Coronary artery (tissue), 2 donors: ENCODE data around the gene CFAP43.

Experiments
- DNase-seq: peaks from one replicate; pipeline ENCODE4 v3.0.0-alpha.2; 2017; ENCODE audit warnings: low spot score
- H3K27ac ChIP-seq, 2 donors: fragments of 200-600 bp; sonication (generic); one replicate each; pipeline ENCODE4 v1.5.1; 2016 to 2019
- H3K4me3 ChIP-seq: fragments of 200-600 bp; sonication (generic); 2 replicates; pipeline ENCODE4 v1.5.1; 2016; ENCODE audit warnings: mild to moderate bottlenecking, moderate library complexity
- TF ChIP-seq, protein P1 (sequence below): fragments of 200-600 bp; sonication (generic); IDR thresholded peaks from one replicate; pipeline ENCODE4 v1.5.1; 2019; ENCODE audit warnings: antibody characterized with exemption

The CFAP43 gene

DNA sequence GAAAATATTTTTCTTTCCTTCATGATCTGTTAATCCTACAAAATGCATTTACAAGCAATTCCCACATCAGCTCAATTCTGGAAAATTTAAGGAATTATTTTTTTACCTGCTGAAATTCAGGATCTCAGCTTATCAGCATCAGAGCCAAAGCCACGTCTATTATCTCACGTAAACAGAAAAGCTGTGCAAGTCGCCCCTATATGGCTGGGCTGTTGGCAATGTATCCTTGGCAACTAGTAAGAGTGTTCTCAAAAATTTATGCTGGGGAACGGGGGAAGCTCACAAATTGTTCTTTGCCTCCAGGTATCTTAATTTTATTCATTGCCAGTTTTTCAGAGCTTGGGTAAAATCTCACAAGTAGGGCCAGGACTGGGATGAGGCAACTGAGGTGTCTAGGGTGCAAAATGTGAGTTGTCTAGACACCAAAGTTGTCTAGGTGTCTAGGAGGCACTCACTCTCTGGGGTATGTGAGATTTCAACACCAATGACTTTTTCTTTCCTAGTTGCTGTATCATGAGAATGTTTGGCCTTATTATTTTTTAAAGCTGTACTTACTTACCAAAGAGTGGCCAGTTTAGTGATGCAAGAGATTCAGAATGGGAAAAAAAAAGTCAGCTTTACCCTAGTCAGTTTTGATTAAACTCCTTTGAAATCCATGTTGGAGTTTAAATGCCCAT lies 41.9 kb upstream of the CFAP43 start:
- no peak for DNase-seq
- TF ChIP-seq, protein P1, sequence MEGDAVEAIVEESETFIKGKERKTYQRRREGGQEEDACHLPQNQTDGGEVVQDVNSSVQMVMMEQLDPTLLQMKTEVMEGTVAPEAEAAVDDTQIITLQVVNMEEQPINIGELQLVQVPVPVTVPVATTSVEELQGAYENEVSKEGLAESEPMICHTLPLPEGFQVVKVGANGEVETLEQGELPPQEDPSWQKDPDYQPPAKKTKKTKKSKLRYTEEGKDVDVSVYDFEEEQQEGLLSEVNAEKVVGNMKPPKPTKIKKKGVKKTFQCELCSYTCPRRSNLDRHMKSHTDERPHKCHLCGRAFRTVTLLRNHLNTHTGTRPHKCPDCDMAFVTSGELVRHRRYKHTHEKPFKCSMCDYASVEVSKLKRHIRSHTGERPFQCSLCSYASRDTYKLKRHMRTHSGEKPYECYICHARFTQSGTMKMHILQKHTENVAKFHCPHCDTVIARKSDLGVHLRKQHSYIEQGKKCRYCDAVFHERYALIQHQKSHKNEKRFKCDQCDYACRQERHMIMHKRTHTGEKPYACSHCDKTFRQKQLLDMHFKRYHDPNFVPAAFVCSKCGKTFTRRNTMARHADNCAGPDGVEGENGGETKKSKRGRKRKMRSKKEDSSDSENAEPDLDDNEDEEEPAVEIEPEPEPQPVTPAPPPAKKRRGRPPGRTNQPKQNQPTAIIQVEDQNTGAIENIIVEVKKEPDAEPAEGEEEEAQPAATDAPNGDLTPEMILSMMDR, result no peak
- H3K27ac ChIP-seq, result no peak overlapping the region
- no peak overlapping the region for H3K4me3 ChIP-seq

DNA sequence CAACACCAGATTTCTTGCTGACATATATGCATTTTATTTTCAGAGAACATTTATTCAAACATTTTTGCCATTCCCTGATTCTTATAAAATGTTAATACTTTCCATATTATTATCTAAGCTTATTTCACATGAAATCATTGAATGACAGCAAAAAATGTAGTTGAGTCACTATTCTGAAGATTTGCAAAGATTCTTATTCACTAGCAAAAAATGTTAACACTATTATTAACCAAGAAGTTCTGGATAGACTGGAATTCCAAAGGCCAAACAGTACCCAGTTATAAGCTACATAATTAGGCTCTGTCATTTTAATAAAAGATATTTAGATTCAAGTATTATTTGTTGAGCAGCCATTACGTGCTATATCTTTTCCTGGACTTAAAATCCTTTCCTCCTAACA lies 41.1 kb upstream of the CFAP43 start:
- Histone ChIP-seq H3K4me3 (no peak overlapping the region), H3K27ac (no peak overlapping the region)
- no peak for DNase-seq
- TF ChIP-seq, protein P1, result no peak

DNA sequence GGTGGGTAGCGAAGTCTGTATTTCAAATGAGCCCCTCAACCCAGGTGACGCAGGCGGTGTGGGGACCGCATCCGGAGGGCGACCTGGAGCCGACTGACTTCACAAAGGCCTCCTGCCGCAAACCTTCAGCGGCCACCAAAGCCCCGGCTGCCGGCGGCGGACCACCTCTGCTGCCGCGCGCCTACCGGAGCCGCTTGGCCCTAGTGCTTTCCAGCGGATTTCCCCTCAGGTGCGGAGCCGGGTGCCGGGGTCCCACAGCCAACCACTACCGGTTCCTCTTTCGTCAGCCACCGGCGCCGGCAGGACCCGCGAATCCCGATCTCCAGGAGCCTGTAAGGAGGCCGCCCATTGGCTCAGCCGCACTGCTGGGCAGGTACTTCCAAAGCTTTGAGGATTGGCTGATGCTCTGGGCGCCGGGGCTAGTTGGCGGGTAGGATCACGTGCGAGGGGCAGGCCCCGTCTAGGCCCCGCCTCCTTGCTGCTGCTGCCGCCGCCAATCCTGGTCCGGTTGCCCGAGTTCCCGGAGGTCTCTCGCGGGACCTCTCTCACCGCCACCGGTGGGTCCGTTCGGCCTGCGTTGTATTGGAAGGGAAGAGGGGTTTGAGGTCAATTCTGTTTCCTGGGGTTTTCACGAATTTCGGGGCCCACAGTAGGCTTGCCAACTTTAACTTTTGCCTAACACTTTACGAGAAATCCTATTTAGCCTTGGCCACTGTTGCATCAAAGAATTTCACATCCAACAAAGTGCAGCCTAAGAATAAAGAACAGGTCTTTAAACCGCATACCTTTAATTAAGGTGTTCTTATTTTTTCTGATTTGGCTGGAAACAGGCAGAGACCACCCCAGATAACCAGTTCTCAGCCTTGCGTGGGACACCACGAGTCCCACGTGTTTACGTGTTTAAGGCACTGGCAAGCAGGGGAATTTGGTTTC lies 36.8 kb upstream of the CFAP43 start, which contains the start of gene GSTO2:
GSTO2 (plus strand) TSS at position 472 of the 933 bp plus-strand sequence. CDS start 5,732 bp downstream, outside the sequence.
- TF ChIP-seq, protein P1, result no peak
- Histone ChIP-seq H3K4me3 (peak within 1 kb of the TSS; percentile 99), H3K27ac (peak within 1 kb of the TSS; percentile 58 to 97)
- peak; percentile 100 for DNase-seq

DNA sequence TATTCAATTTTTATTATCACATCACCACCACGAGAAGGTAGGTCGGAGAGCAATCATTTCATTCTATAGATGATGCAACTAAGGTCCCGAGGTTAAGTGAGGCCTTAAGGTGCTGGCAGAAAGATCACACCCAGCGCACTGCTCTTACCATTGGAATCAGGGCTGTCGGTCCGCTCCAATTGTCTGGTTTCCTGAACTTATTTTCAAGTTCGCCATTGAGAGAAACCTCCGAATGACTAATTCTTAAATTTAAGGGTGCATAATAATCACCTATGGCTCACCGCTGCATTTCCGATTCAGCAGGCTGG lies 36.2 kb upstream of the CFAP43 start:
- no peak for DNase-seq
- peak overlapping the region; percentile 99 for H3K4me3 ChIP-seq
- TF ChIP-seq, protein P1, result no peak
- peak overlapping the region; percentile 58 to 97 for H3K27ac ChIP-seq

DNA sequence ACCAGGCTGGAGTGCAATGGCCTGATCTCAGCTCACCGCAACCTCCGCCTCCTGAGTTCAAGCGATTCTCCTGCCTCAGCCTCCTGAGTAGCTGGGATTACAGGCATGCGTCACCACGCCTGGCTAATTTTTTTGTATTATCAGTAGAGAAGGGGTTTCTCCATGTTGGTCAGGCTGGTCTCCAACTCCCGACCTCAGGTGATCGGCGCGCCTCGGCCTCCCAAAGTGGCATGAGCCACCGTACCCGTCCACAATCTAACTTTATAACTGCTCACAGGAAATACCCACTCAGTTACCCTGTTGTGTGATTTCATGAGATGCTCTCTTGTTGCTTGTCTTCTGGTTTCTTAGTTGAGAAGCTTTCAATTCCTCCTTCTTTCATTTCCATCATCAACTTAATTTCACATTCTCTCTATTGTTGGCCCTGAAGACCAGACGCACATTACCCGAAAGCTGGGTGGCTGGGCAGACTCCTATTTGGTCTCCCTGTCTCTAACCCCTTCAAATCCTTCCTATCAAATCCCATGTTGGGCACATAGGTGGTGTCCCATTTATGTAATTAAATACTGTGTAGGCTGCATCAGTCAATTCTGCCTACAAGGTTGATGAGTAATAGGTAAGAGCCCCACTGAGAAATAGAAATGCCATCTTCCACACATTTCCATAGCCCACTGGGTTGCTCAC lies 35.7 kb upstream of the CFAP43 start:
- DNase-seq, result no peak
- TF ChIP-seq, protein P1, result no peak
- H3K27ac ChIP-seq, result peak overlapping the region; percentile 58 to 97

DNA sequence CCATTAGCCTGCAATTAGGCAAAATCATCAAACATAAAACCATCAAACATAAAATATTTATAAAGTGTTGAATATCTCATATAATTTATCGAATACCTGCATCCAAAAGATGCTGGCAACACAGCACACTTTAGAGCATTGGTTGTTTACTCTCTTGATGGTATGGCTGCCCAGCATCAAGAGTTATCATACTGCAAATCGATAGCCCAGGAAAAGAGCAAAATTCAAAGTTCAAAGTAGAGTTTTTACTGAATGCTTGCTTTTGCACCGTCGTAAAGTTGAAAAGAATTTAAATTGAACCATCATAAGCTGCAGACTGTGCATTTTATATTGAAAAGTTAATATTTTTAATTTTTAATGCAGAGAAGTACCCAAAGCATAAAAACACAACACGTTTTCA lies 32.6 kb upstream of the CFAP43 start:
- no peak for DNase-seq
- TF ChIP-seq, protein P1, result no peak
- no peak overlapping the region for H3K27ac ChIP-seq
- no peak overlapping the region for H3K4me3 ChIP-seq

More for the DNA sequence above, 35.7 kb upstream of the CFAP43 start:
- H3K4me3 ChIP-seq, result peak overlapping the region; percentile 99
